Loucy (cell line): ENCODE measurements around the gene RLN1.

Experiments
- CTCF ChIP-seq: fragments of 200-600 bp; sonication (generic); conservative IDR thresholded peaks from 2 replicates; pipeline ENCODE4 v1.5.1; 2014; ENCODE audit warnings: mild to moderate bottlenecking, antibody characterized with exemption, low read length
- EZH2phosphoT487 ChIP-seq: fragments of 200-600 bp; IDR thresholded peaks from 2 replicates; pipeline ENCODE4 v1.6.1; 2018; ENCODE audit warnings: antibody characterized with exemption, mild to moderate bottlenecking, moderate library complexity, borderline replicate concordance

- TF ChIP-seq EZH2phosphoT487, result no peak
- TF ChIP-seq CTCF, result no peak
Observed at GRCh38 chr9:5315187-5315923, 24.3 kb downstream of the RLN1 start.
